ENCODE measurements around the gene PWWP2B. TPM values are rescaled to one million over a fixed set of nuclear protein-coding genes. Genes with fewer than 3 reads are reported as not detected.

The PWWP2B gene
- total and polyA plus RNA-seq, 2 donors (not counting 3 experiments of a cell fraction or from before 2014, with no cell fraction given) = 4.6 to 11.8 TPM

- no peaks in the 10 kb centered on the region for H3K79me2 ChIP-seq (ENCODE audit: control insufficient read depth, insufficient read depth, low read length)
- H2AFZ ChIP-seq (ENCODE audit: low read depth, low read length) = no peak overlapping the region
- H3K9me1 ChIP-seq (replicated peaks; ENCODE audit: control insufficient read depth, extremely low read depth, insufficient read depth, low read length) = no peaks in the 10 kb centered on the region
- dilution Hi-C loops (cut with MboI; ENCODE audit: extremely low pct_ligation_motif_present, low sequenced_read_pairs) (no loop called here), intact Hi-C loops (cut with micrococcal nuclease) (no loop called here)
- H3K9me3 ChIP-seq (replicated peaks; ENCODE audit: control insufficient read depth, insufficient read depth, low read length) = no peaks in the 10 kb centered on the region
- H3K27me3 ChIP-seq (ENCODE audit: control insufficient read depth in 2 of 2, insufficient read depth in 2 of 2, low read length in 2 of 2) = no peaks in the 10 kb centered on the region
- BruUV-seq (replicated peaks) = no TSS peak
- FAIRE-seq (no peak), DNase-seq (ENCODE audit: low read depth, low spot score) (no peak)
- ChIA-PET POLR2A (no interaction called here), CTCF (no interaction called here)
- H3K4me1 ChIP-seq (ENCODE audit: control insufficient read depth, extremely low read depth, insufficient read depth, low read length) = no peaks in the 10 kb centered on the region
- no peak overlapping the region for H3K4me2 ChIP-seq (ENCODE audit: insufficient read depth, low read length)
- no peak overlapping the region for H3K27ac ChIP-seq (ENCODE audit: insufficient read depth, low read depth, low read length)
- H3K36me3 ChIP-seq (ENCODE audit: control insufficient read depth in 2 of 2, extremely low read depth in 1 of 2, insufficient read depth in 2 of 2, low read length in 2 of 2) = no peaks in the 10 kb centered on the region
- no peak overlapping the region for H3K9ac ChIP-seq (replicated peaks; ENCODE audit: extremely low read depth, insufficient read depth, low read length)
- H4K20me1 ChIP-seq (replicated peaks; ENCODE audit: control insufficient read depth, extremely low read depth, insufficient read depth, low read length) = no peaks in the 10 kb centered on the region
- TF ChIP-seq JUN (IDR thresholded peaks at IDR 0.05; ENCODE audit: borderline replicate concordance, insufficient read depth, insufficient read length, low read depth) = no peak
- no peak overlapping the region for H3K4me3 ChIP-seq (replicated peaks in 1 of 3; ENCODE audit: insufficient read depth in 1 of 3, low read depth in 1 of 3, low read length in 3 of 3)
Measured at GRCh38 chr10:132391676-132392020, 5.4 kb upstream of the PWWP2B start.

GRCh38 chr10:132392184-132392800, 4.7 kb upstream of the PWWP2B start:
- BruUV-seq (replicated peaks) = no TSS peak
- no peak overlapping the region for H3K4me3 ChIP-seq (replicated peaks in 1 of 3; ENCODE audit: insufficient read depth in 1 of 3, low read depth in 1 of 3, low read length in 3 of 3)
- H3K27me3 ChIP-seq (ENCODE audit: control insufficient read depth in 2 of 2, insufficient read depth in 2 of 2, low read length in 2 of 2) = no peaks in the 10 kb centered on the region
- no peak for FAIRE-seq
- H3K9me1 ChIP-seq (replicated peaks; ENCODE audit: control insufficient read depth, extremely low read depth, insufficient read depth, low read length) = no peaks in the 10 kb centered on the region
- TF ChIP-seq EZH2 (IDR thresholded peaks at IDR 0.05; ENCODE audit: borderline replicate concordance, low read depth, low read length, severe bottlenecking) (no peak), GATA2 (IDR thresholded peaks at IDR 0.05; ENCODE audit: insufficient read depth, insufficient read length, low read depth, low read length) (no peak), POLR2AphosphoS5 (IDR thresholded peaks at IDR 0.05; ENCODE audit: insufficient read depth, low read depth, low read length) (no peak), MAX (IDR thresholded peaks at IDR 0.05; ENCODE audit: insufficient read depth, insufficient read length) (no peak), JUN (IDR thresholded peaks at IDR 0.05; ENCODE audit: borderline replicate concordance, insufficient read depth, insufficient read length, low read depth) (no peak), POLR2A (IDR thresholded peaks at IDR 0.05; ENCODE audit: low read depth, low read length) (no peak), FOS (IDR thresholded peaks at IDR 0.05; ENCODE audit: borderline replicate concordance, insufficient read depth, low read length) (no peak), MYC (IDR thresholded peaks at IDR 0.05; ENCODE audit: low read depth, low read length) (no peak)
- TF ChIP-seq, protein P1, sequence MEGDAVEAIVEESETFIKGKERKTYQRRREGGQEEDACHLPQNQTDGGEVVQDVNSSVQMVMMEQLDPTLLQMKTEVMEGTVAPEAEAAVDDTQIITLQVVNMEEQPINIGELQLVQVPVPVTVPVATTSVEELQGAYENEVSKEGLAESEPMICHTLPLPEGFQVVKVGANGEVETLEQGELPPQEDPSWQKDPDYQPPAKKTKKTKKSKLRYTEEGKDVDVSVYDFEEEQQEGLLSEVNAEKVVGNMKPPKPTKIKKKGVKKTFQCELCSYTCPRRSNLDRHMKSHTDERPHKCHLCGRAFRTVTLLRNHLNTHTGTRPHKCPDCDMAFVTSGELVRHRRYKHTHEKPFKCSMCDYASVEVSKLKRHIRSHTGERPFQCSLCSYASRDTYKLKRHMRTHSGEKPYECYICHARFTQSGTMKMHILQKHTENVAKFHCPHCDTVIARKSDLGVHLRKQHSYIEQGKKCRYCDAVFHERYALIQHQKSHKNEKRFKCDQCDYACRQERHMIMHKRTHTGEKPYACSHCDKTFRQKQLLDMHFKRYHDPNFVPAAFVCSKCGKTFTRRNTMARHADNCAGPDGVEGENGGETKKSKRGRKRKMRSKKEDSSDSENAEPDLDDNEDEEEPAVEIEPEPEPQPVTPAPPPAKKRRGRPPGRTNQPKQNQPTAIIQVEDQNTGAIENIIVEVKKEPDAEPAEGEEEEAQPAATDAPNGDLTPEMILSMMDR (IDR thresholded peaks at IDR 0.05; ENCODE audit: extremely low read depth in 1 of 2, insufficient read depth in 1 of 2, low read depth in 1 of 2, low read length in 2 of 2) = no peak
- no peak for DNase-seq (ENCODE audit: low read depth, low spot score)
- H3K79me2 ChIP-seq (ENCODE audit: control insufficient read depth, insufficient read depth, low read length) = no peaks in the 10 kb centered on the region
- H3K27ac ChIP-seq (ENCODE audit: insufficient read depth, low read depth, low read length) = no peak overlapping the region
- dilution Hi-C loops (cut with MboI; ENCODE audit: extremely low pct_ligation_motif_present, low sequenced_read_pairs) (no loop called here), intact Hi-C loops (cut with micrococcal nuclease) (no loop called here)
- H3K9me3 ChIP-seq (replicated peaks; ENCODE audit: control insufficient read depth, insufficient read depth, low read length) = no peaks in the 10 kb centered on the region
- CTCF ChIA-PET = no interaction called here
- H3K36me3 ChIP-seq (ENCODE audit: control insufficient read depth in 2 of 2, extremely low read depth in 1 of 2, insufficient read depth in 2 of 2, low read length in 2 of 2) = no peaks in the 10 kb centered on the region
- no peak overlapping the region for H3K9ac ChIP-seq (replicated peaks; ENCODE audit: extremely low read depth, insufficient read depth, low read length)
- H3K4me2 ChIP-seq (ENCODE audit: insufficient read depth, low read length) = no peak overlapping the region
- H3K4me1 ChIP-seq (ENCODE audit: control insufficient read depth, extremely low read depth, insufficient read depth, low read length) = no peaks in the 10 kb centered on the region
- no peaks in the 10 kb centered on the region for H4K20me1 ChIP-seq (replicated peaks; ENCODE audit: control insufficient read depth, extremely low read depth, insufficient read depth, low read length)
- POLR2A ChIA-PET = no interaction called here
- no peak overlapping the region for H2AFZ ChIP-seq (ENCODE audit: low read depth, low read length)
